ENCODE data around the gene TNIP1.

The TNIP1 gene

DNA sequence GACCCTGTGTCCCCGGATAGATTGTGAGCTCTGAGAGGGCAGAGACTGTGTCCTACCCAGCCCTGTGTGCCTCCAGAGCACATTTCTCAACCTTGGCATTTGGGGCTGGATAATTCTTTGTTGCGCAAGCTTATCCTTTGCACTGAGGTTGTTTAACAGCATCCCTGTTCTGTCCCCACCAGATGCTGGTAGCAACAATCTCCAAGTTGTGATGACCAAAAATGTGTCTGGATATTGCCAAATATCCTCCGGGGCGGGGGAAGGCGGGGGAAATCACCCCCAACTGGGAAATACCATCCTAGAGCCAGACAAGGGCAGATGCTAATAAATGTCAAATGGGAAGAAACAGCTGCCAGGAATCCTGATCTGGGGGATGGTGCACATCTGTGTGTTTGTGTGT lies 24.0 kb upstream of the TNIP1 start:
- DNase-seq = no peak

DNA sequence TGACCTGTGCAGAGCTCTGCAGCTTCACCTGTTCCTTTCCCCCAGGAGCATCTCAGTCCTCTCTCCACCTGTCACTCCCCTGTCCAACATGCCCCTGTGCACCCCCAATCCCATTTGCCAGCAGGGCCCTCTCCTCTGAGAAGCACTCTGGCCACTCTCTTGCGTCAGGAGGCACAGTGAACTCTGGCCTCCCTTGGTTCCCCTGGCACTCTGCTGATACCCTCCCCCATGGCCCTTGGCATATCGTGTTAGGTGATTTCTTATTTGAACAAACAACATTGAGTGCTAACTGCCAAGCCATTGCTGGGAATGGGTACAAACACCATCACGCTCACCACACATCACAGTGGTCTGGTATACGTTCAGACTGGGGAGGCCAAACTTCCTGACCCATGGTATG lies 20.9 kb upstream of the TNIP1 start:
- DNase-seq = no peak

DNA sequence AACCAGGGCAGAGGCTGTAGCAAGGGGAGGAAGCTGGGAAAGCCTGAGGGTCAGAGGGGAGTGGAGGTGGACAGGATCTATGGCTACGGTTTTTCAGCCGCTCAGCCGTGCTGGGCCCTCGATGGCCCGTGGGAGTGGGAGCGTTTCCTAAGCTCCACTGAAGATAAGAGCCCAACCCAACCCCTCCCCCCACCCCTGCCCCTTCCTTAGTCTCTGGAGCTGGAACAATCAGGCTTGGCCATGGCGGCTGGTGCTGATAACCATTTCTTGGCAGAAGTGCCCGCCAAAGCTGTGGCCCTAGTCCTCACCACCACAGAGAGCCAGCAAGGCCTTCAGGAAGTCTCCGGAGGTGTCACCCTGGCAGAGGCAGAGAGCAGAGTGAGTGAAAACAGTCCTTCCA lies 20.3 kb upstream of the TNIP1 start:
- DNase-seq = no peak

DNA sequence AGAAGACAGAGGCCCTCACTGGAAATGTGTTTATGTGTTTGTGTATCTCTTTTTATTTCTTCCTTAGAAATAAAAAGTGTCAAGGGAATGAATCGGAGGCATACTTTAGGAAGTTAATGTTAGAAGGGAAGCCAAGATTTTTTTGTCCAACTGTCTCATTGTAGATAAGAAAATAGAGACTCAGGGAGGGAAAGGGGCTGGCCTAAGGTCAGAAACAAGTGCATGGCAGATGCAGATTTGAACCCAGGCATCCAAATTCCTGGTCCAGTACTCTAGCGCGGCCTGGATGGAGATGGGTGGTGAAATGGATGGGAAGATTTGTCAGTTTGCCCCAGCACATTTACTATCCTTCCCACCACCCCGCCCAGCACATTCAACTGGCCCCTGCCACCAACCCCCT lies 19.8 kb upstream of the TNIP1 start:
- DNase-seq = no peak

DNA sequence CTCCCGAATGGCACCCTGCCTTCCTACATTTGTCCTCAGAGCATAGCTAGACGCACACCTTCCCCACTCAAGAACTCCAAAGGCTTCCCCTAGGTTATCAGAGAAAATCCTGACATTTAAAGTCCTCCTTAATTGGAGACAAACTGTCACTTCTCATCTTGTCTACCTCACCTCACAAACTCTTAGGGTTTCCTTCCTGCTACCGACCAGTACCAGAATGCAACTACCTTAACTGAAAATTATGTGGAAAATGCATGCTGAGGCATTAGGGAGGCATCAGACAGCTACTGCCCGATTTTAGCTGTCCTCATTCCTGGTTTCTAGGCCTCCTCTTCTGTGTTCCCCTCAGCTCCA lies 17.9 kb upstream of the TNIP1 start:
- DNase-seq = no peak

DNA sequence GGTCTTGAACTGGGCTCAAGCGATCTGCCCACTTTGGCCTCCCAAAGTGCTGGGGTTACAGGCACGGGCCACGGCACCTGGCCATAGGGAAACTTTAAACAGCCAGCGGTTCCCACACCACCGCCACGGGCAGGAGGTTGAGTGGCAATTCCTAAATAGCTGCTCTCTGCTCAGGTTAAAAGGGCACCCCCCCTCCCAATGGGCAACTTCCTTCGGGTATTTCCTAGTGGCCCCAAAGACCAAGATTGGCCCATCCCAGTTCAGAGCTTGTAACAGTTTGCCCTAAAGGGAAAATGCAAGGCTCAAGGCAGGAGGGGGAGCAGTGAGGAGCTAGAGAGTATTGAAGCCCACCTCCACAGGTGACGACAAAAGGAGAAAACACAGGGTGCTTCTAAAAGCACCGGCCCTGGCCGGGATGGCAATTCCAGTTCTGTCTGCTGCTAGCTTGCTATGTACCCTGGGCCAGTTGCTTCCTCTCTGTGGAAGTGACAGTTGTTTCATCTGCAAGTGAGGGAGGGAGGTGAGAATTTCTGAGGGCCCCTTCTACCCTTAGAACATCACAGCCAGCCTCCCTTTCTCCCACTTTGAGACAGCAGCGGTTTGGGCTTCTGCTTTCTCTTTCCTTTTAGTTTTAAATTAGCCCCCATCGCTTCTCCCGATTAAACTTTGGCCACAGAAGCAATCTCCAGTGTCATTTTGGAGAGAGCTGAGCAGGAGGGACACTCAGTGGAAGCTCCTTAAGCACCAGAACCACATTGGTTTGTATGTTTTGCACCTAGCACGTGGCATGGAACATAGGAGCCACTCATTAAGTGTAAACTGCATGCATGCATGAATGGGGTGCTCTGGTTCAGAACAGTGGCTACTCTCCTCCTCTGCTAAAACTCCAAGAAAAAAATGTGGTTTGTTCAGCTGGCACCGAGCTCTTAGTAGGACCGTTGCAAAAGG lies 17.3 kb upstream of the TNIP1 start:
- DNase-seq = no peak

DNA sequence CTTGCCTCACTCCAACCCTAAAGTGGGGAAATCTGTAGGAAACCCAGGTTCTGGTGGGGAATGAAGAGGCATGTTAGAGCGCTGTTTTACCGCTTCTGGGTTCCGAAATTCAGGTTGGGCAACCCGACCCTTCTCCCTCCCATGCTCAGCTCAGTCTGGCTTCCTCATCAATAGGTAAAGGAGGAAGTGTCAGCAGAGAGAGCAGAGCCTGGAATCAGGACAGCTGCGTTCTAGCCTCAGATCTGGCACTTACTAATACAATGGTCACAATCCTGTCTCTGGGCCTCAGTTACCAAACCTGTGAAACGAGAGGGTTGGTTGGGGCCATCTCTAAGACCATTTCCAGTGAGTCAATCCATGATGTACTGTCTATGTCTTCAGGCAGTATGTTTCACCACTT lies 16.2 kb upstream of the TNIP1 start:
- DNase-seq = no peak

DNA sequence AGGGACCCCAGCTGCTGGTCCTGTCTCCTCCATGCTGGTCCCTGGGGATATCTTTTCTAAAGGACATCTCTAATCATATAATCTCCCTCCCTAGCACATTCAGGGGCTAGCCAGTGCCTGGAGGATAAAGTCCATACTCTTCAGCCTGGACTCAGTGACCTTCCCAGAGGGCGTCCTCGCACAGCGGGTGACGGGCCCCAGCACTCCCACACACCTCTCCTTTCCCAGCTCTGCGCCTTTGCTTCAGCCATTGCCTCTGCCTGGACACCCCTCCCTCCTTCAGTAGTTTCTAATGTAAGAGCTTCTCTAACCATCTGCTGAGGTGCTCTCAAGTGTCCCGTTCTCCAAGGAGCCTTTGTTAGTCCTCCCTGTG lies 15.2 kb upstream of the TNIP1 start:
- DNase-seq = no peak

DNA sequence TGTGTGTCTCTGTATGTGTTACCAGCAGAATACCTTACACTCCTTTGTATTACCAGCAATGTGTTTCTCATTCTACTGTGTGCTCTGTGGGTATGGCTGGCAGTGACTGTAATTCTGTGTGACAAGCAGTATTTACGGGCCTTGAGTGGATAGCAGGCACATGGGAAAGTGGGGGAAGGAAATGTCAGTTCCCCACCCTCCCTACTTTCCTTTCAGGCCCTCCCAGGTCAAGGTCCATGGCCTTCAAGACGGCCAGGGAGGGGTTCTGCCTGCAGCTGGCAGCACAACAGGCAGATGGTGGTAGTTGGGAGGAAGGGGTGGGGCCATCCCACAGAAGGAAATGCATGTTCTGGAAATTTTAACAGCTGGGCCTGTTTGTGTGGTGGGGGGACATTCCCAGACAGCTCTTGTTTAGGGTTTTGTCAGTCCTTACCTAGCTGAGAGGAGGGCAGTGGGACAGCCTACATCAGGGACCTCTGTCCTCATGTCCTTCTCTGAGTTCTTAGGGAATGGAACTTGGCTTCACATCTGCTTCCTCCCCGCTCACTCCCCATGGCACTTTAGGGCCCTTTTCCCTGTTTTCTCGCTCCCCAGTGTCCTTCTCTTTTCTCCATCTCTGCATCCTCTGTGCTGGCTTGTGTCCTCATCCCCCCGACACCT lies 14.6 kb upstream of the TNIP1 start:
- no peak for DNase-seq

DNA sequence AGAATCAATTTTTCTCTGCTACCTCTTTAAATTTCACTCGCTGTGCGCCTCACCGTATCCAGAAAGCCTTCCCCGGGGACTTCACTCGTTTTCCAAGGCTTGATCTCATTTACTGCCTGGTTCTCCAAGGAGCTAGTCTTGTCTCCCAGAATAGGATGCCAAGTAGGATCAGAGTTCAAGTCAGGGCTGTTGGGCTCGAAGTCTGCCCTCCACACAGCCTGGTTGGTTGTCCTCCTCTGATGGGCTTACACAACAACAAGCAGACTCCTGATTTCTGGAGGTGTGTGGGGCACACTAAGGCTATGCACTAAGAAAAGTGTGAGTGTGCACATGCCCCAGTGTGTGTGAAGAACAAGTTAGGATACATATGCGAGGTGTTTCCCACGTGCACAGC lies 14.0 kb upstream of the TNIP1 start:
- DNase-seq = no peak

DNA sequence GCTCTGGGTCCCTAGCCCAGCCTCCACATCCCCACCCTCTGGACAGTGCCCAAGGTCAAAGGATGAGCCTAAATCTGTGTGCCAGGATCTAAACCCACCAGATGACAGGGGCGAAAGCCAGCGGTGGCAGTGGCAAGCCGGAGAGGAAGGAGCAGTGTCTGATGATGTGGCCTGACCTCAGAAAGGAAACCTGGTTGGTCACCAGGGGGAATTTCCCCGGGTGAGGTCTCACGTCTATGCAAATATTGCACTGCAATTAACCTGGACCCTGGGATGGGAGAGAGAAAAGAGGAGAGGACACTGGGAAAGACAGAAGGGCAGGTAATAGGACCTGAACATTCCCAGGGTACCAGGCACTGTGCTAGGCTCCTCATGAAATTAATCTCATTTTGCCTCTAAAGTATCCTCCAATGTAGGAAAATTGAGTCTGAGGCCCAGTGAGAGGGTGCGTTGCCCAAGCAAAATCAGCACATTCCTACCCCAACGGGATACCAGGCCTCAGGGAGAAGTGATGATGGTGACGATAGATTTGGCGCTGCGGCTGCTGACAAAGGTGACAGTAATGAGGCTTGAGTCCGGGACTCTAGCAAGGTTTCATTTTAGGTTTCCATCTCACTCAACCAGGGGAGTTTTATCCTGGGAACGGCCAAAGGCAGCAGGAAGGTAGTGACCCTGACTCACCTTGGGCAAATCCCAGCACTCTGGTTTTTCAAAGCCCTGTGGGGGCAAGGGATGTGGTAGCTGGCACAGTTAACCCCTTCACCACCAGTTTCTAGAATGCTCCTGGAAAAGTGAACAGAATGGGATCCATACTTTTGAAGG lies 13.4 kb upstream of the TNIP1 start:
- DNase-seq = no peak

DNA sequence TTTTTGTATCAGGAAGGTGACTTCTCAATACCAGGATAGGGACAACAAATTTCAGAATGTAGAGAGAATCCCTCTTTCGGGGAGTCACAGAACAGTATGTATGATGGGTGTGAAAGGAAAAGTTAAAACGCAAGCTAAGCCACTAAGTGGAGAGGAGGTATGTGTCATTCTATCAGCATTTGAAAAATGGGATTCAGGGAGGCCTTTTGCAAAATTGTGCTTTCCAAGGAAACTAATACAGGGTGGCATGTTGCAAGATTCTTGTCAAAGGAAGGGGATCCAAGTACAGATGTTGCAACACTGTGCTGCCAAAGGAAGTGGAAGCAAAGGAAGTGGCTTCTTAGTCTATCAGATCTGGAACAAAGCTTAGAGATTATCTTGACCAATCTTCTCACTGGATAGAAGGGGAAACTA lies 12.6 kb upstream of the TNIP1 start:
- DNase-seq = no peak

DNA sequence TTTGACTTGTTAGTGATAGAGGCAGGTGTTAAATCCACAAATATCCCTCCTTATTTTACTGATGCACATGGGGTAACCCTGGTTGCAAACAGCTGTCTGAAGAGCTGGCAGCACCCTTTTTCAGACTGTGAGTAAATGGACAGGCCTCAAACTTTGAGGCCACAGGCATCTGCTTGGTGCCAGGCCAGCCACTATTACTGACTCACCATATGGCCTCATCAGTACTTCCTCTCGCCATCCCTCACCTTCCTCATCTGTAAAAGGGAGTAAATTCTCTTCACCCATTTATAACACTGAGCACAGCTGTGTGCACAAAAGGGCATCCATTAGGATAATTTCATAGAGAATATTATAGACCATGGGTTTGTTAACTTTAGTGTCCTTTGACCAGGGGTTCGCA lies 11.9 kb upstream of the TNIP1 start:
- no peak for DNase-seq

DNA sequence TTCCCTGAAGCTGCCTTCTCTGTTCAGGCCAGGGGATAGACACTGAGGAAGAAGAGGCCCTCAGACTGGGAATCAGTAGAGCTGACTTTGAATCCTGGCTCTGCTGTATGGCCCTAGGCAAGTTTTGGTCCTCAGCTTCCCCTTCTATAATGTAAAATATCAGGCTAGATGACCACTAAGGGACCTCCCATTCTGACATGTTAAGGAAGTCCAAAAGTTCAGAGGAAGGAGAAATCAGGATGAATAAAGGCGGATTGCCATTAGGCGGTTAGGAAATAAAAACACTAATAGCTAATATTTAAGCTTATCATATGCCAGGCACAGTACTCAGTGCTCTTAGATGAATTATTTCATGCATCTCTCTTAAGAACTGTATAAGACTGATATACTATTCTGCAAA lies 8.9 kb upstream of the TNIP1 start:
- DNase-seq = no peak

DNA sequence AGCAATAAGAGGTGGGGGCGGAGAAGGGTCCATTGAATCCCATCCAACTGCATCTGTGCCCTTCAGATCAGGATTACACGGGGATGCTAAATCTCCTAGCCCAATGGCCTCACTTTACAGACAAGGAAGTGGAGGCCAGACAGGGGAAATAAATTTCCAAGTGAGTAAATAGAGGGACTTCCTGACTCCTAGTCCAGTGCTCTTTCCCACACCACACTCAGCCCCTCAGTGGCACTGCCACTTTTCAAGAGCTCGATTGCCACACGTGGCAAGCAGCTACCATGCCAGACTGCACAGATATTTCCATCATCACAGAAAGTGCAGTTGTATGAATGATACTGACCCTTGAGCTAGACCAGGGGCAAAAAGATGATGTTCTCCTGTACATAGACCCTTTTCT lies 8.2 kb upstream of the TNIP1 start:
- no peak for DNase-seq

DNA sequence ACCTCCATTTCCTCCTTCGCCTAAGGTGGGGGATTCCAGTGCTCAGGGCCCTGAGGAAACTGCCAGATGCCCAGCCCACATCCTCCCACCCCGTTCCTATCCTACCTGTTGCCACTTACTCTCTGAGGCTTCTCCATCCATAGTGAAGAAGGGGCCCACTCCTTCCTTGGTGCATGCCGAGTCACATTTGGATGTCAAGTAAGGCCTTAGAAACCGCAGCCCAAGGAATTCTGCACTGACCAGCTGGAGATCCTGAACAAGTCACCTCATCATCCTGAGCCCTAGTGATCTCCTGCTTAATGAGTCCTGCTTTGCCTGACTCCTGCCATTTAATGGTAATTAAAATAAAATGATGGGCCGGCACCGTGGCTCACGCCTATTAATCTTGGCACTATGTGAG lies 6.7 kb upstream of the TNIP1 start:
- DNase-seq = no peak

DNA sequence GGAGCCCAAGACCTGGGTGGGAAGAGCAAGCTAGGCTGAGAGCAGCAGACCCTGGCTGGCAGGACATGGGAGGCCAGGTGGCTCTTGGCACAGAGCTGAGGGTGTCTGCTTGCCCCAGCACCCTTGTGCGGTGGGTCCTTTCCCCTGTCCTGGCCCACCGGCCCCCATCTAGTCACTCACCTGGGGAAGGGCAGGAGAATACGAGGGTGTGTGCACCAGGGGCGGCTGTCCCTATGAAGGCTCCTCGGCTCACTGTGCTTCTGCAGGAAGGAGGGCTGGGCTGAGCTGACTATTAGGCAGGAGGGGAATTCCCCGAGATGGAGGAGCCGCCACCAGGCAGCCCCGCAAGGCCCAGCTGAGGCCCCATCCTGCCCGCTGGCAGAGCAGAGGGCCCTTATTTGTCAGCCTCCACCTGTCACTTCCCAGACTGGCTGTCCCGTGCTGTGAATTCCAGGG lies 6.1 kb upstream of the TNIP1 start:
- DNase-seq = no peak

DNA sequence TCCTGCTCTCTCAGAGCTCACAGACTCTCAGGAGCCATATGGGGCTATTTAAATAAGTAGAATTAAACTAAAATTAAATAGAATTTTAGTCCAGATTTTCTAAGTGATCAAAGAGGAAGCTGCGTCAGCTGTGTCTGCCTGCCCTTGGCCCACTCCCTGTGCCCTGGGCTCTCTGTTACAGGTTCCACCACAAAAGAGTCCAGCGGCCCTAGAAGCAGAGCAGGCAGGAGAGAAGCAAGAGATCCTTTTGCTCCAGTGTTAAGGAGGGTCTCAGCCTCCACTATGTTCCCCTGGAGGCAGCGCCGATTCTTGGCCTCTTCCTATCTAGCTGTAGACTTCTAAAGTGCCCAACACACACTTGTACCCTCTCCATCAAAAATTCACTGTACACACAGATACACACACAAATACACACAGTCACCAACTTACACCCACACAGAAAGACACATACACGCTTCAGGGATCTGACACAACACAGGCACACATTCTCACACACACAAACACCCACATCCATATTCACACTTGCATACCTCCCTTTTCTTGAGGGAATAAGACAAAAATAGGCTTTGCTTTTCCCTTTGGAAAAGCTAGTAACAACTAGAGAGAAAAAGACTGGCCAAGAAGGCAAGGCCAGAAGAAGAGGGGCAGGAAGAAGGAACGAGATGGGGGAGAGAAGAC lies 5.5 kb upstream of the TNIP1 start:
- no peak for DNase-seq

DNA sequence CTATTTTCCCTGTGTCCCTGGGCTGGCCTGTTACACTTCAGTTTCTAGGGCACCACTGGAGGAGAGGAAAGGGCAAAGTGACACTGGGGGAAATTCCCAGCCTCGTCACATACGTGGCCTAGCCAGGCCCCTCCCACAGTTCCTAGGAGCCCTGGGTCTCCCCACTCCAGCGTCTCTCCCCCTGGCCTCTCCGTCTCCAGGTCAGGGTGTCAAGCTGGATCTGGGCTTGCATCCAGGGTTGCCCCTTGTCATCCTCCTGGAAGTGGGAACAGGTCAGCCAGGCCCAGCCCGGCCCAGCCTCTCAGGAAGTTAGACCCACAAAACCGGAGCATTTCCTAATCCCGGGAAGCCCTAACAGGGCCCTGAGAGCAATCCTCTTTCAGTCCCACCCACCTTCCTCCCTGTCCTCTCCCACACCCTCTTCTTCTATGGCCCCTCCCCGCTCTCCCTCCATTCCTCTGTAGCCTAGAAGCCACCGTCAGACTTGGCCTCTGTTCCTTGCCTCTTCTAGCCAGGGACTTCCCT lies 4.7 kb upstream of the TNIP1 start:
- DNase-seq = no peak

DNA sequence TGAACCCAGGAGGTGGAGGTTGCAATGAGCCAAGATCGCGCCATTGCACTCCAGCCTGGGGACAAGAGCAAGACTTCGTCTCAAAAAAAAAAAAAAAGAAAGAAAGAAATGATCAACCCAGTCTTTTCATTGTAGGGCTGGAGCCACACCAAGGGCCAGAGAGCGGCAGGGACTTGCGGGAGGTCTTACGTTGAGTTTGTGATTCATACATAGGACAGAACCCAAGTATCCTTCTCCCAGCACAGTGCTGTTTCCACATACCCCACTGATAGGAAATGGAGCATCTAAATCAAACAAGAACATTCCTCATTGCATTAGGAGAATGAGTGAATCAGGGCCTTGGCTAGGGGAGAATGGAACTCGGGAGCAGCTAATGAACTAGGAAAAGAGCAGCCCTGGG lies 3.5 kb upstream of the TNIP1 start:
- no peak for DNase-seq

DNA sequence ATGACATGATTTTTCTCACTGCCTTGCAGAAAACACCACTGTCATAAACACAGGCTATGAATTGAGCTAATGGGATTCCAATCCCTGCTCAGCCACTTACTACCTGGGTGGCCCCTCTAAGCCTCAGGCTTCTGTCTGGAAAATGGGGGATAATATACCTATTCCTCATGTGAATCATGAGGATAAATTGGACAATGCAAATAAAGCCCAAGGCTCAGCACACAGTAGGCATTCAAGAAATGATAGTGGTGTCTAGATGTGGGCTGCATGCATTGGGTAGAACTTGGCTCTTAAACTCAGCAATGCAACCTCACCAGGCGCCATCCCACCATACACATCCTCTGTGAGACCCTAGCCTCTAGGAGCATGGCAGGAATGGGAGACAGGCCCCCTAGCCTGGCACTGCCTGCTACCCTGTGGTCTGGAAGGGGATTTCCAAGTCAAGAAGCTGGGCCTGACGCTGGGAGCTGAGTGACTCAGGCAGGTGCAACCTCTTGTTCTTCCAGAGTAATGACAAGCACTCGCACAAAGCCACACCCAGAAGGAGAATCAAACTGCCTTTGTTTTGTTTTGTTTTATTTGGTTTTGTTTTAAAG lies 2.3 kb upstream of the TNIP1 start:
- no peak for DNase-seq

DNA sequence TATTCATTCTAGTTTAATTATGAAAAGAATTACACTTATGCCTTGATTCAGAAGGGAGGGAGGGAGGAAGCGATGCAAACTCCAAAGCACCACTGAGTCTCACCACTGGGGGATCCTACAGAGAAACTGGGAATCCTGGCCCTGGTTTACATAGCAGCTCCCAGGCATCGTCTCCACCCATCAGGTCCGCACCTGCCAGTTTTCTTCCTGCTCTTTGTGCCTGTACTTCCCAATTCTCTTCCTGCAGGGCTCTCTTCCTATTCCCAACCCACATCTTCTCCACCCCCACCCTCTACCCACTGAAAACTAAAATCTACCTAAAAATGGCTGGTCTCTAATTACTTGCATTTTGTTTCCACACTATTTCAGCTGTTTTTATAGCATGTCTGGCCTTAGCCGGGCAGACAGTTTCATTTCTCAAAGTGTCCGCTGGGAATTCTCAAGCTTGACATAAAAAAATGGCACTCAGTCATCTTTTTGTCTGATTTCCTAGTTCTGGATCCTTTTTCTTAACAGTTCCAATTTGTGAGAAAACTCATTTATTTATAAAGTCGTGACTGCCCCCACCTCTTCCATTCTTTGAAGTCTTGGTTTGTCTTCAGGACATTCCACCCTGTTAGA lies 1.6 kb upstream of the TNIP1 start:
- DNase-seq = no peak

All from NCI-H1694 (cell line).